ENCODE results near the gene ARHGEF4.

The ARHGEF4 gene

DNA sequence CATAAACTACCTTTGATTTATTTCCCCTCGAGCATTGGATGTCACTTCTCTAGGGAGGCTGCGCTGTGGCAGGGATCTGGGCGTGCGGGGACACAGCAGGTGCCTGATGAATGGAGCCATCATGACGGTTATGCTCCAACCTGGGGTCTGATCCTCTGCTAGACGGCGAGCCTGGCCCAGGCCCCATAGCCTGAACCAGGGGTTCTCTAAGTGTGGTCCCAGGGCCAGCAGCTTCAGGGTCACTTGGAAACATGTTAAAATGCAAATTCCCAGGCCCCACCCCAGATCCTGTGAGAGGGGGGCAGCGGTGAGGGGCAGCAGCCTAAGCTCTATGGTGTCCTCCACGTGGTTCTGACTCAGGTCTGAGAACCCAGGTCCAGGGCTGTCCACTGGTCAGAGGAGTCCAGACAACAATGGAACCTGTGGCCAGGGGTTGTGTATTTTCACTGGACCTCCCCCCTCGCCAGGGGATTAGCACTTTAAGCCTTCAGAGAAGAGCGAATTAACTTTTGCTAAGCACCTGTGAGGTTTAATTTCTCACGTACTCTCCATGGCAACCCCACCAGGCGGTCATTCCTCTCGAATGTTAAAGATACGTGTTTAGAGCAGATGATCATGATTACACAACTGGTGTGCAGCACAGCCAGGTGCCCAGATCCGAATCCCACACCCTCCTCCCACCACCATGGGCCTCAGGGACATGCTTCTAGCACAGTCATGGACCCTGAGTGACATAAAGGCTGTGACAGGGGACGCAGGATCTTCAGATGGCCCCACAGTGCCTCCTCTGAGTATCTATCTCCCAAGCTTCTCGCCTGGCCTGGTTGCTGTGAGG is 1.6 kb upstream of the ARHGEF4 start:
- DNase-seq, result peak; percentile 65

DNA sequence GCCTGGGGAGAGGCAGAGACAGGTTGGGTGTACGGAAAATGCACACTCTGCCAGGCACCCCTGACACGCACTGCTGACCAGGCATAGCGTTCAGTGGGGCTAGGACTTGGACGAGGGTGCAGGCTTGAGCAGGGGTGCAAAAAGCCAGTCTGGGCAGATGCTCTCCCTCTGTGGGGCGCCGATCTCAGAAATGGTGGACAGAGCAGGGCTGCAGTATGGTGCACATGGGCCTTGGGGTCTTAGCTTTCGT is 1.0 kb upstream of the ARHGEF4 start:
- DNase-seq, result no peak

- DNase-seq, result peak; percentile 18
Observed at GRCh38 chr2:130837175-130837810, 579 bp downstream of the ARHGEF4 start.

DNA sequence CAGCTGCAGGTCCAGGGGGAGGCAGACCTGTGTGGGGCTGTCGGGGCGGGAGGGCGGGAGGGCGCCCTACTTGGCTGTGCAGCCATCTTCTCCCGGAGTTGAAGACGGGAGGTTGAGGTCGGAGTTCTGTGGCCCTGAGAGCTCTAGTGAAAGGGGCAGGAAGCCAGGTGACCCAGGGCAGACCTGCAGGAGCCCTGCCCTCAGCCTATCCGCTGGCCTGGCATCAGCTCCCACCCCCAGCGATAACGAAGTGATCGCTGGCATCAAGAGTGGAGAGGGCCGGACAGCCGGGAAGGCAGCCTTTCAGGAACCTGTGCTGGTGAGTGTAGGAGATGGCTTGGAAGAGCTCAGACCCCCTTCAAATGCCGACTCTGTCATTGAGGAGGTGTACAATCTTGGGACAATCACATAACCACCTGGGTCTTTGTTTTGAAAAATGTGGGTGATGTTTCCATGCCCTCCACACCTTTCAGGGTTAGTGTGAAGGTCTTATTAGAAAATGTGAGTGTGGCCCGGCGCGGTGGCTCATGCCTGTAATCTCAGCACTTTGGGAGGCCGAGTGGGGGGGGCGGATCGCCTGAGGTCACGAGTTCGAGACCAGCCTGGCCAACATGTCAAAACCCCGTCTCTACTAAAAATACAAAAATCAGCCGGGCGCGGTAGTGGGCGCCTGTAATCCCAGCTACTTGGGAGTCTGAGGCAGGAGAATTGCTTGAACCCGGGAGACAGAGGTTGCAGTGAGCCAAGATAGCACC is 1.3 kb downstream of the ARHGEF4 start:
- no peak for DNase-seq

DNA sequence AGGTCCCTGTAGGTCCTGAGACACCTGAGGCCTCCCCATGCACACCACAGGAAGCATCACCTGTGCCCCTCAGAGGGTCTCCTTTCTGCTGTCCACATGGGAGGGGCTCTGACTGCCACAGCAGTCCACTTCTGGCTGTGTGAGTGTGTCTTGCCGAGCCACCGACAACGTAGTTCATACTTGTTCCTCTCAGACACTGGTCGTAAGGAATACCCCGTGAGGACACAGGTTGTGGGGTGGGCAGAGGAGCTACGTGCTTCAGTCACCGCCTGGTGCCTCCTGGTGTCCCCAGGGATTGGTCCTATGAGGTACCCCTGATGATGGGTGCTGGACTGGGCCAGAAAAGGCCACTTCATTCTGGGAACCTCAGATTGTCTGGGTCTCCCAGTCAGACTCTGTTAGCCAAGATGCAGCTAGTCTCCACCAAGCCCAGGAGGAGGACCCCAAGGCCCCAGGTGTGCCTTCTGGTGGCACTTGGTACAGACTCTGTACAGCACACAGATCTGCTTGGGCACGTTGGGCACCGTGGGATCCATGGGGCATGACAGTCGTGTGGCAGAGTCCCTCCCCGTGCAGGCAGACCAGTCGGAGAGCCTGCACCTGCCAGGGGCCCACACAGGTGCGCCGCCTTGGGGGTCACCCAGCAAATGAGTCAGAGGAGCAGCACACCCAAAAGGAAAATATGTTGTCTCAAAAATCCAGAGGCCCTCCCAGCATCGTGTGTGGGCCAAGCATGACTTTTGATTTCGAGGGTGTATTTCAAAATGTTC is 2.5 kb downstream of the ARHGEF4 start:
- DNase-seq, result no peak

DNA sequence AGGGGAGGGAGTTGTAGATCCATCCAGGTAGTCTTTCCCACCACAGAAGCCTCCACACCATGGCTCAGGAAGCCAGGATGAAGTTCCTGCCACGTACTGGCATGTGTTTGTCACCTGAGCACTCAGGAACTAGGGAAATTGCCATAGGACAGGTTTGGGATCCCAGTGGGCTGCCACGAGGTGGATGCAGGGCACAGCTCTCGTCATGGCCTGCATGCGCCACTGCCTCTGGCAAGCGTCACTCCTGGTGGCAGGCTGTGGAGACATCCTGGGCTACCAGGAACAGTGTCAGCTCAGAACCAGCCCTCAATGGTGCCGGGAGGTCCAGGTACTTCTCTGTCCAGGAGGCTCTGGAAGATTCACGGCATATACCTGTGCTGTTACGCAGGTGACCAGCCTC is 3.8 kb downstream of the ARHGEF4 start:
- no peak for DNase-seq

DNA sequence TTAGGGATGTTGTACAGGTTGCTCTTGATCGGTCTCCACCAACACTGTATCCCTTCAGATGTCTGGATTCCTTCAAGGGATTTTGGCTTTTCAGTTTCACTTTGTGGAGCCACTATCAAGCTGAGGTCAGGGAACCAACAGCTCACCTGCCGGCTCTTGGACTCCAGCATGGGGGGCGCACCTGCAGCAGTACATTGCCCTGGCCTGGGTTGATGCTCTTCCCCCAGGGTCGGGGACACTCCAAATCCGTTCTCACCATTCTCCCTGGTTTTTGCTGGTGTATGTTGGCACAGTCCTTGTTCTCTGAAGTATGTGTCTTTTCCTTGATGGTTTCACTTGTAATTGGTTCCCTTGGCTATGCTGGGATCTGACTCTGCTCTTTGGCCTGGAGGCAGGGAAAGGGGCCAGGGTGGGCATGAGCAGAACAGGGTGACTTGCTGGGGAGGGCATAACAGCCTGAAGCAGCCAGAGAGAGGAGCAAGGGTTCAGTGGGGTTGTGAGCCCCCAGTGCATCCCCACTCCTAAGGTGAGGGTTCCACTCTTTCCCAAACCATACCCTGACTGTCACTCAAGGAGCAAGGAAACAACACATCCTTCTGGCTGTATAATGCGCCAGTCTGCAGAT is 5.1 kb downstream of the ARHGEF4 start:
- DNase-seq, result no peak

- no peak for DNase-seq
Observed at GRCh38 chr2:130842770-130843169, 6.1 kb downstream of the ARHGEF4 start.

GRCh38 chr2:130843321-130843985 is 6.7 kb downstream of the ARHGEF4 start:
- DNase-seq, result peak; percentile 77

DNA sequence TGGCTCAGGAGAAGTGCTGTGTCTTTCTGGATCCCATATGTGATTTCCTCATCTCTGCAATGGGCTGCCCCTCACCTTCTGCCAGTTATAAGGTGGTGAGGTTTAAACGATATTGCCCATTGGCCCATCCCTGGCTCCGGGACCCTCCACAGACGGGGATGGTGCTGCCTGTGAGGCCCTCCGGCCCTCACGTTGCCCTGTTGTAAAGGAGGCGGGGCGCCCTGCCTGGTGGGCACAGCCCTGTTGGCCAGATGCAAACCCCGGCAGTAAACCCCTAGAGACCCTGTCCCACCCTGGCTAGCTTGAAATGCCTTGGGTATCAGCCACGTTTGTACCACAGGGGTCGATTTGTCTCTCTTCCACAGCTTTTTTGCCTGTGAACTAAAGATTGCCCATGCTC is 7.4 kb downstream of the ARHGEF4 start:
- no peak for DNase-seq

DNA sequence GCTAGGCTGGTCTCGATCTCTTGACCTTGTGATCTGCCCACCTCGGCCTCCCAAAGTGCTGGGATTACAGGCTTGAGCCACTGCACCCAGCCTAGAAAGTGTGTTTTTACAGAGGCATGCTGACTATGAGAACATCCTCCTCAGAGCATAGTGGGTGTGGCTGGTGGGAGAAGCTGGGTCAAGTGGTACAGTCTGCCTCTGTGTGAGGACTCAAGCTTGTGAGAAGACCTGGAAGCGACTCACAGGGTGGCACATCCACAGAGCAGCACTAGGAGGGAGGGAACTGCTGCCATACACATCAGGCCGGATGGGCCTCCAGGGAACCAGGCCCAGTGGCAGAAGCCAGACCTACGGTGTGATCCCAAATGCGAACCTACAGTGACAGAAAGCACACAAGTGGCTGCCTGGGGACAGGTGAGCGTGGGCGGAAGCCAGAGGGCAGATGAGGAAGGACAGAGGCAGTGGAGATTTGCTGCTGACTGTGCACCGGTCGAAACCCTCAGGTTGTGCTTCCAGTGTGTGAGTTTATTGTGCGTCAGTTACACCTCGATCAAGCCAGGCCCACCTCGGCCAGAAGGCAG is 8.9 kb downstream of the ARHGEF4 start:
- no peak for DNase-seq

DNA sequence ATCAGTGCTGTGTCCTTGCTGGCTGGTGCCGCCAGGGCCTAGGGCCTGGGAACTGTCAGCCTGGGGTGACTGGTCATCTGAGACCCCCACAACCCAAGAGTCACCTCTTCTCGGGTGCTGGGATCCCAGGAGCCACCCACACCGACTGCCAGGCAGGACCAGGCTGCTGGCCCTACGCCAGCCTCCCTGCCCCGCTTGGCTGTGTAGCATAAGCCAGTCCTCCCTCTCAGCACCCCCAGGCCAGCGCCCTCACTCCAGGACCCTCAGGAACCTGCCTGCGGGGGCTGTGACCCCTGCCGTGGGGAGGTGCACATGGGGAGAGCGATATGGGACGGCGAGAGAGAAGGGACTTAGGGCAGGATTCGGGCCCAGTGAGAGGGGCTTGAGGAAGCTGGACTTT is 9.5 kb downstream of the ARHGEF4 start:
- no peak for DNase-seq

DNA sequence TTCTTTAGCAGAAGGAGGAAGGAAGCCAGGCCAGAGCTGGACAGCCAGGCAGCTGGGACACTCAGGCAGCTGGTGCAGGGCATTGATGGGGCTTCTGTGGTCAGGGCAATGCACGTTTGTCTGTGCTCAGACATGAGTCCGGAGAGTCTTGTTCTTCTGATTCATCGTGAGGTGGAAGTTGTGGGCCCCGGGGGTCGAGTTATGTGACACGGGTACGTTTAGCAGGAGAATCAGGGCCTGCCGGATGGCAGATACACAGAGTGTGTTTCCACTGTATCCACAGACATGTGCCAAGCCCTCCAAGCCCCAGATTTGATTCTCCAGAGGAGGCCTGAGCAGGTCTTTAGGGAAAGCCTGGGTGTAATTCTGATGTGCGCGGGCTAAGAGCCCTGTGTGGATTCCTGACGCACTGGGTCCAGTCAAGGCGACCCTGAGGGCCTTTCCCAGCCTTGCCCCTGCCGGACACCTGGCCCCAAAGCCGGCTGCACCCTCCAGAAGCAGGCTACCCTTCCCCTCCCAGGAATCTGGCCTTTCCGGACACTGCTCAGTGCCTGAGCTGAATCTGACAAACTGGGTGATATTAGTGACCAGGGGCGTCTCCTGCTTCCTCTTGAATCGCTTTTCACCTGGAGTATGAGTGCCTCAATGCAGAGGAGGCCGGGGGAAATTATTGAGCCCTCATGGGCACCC is 10.1 kb downstream of the ARHGEF4 start:
- no peak for DNase-seq

- DNase-seq, result no peak
Observed at GRCh38 chr2:130847776-130848525, 11.2 kb downstream of the ARHGEF4 start.

DNA sequence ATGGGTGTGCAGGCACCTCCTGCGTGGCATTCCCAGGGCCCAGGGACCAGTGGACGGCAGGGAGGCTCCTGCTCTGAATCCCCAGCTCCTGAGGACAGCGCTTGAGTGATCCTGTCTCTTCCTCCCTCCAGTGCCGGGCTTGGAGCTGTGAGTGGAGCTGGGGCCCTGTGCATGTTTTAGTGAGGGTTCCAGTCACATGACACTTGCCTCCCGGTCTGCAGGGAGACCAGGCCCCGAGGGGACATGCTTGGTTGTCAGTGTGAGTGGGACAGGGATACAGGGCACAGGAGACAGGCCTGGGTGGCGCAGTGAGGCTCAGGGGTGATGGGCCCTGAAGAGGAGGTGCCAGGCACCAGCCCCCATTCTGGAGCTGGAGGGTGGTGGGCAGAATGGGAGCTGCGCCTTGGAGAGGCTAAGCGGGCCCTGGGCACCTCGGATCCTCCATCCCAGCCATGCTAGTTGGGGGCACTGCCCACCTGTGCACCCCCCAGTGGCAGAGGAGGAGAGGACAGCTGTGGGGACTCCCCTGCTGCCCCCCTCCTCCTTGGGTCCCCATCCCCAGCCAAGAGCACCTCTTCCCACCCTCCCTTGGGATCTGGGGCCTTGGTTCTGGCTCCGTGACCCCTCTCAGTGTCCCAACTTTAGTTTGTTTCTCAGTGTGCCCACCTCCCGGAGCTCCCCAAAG is 12.0 kb downstream of the ARHGEF4 start:
- DNase-seq, result no peak

DNA sequence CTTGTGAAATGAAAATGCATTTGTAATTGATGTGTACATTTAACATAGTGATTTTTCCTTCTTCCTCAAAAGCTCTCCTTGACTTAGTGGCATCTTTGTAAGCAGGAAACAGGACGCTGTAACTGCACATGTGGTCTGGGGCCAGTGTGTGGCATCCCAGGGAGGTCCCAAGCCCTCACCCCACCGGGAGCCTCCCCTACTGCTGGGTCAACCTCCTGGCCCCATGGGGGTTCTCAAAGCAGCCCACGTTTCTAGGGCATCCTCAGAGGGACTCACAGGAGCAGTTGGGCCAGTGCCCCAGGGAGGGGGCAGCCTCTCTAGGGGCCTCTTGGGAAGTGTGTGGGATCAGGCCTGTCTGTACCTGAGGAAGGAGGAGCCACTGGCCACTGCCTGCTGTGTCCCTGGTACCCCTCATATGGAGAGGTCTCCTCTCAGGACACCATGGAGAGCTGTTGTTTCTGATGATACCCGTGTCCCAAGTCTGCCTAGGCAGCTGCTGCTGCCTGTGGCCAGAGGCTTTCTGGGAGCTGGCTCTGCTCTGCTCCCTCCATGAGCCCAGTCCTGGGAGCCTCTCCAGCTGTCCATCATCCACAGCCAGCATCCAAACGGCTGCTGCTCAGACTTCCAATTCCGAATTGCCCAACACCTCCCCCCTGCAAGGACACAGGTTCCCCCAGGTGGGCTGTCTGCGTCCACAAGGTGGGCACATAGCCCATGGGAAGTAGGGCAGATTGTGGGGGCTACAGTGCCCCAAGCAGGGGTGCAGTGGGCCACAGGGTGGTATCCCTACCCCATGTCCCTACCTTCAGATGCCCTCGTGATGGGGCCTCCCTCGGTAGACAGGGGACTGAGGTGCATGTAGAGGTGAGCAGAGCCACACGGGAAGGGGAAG is 13.4 kb downstream of the ARHGEF4 start:
- DNase-seq, result no peak

GRCh38 chr2:130850788-130851623 is 14.3 kb downstream of the ARHGEF4 start:
- DNase-seq, result no peak
